ENCODE data around the gene FIS1.

- TF ChIP-seq GATA2 (IDR thresholded peaks at IDR 0.05; ENCODE audit: low read depth, low read length): no peak
- no peak for TF ChIP-seq GATA3 (IDR thresholded peaks at IDR 0.05; ENCODE audit: low read depth, low read length)
Observed at GRCh38 chr7:101269664-101270063, 24.8 kb upstream of the FIS1 start.

Data from SH-SY5Y (cell line).